Fibroblast of villous mesenchyme (primary cell): ENCODE results near the gene AMH. TPM values are rescaled to one million over a fixed set of nuclear protein-coding genes. Genes with fewer than 3 reads are reported as not detected.

Experiments
- DNase-seq: peaks from one replicate; pipeline ENCODE4 v3.0.0-alpha.2; 2010; ENCODE audit warnings: low read depth
- H3K4me3 ChIP-seq: 2 replicates; pipeline ENCODE4 v1.5.1; 2011; ENCODE audit warnings: low read depth, mild to moderate bottlenecking, low read length
- total RNA-seq: library from RNA; depleted of rRNA; stranded (reverse); fragments of >200 nt; gene quantifications from 2 replicates; pipeline ENCODE4 v1.2.3, GENCODE V29; 2012
- TF ChIP-seq, protein P1 (sequence below): IDR thresholded peaks from 2 replicates; pipeline ENCODE4 v1.5.1; 2012; ENCODE audit warnings: low read depth, mild to moderate bottlenecking, low read length; ENCODE audit not compliant: insufficient read depth

AMH gene
- total RNA-seq, 1 donor = 1.3 TPM

GRCh38 chr19:2239771-2240770, 9.1 kb upstream of the AMH start:
- DNase-seq = peak; percentile 47
- peak overlapping the region; percentile 42 for H3K4me3 ChIP-seq
- TF ChIP-seq, protein P1, sequence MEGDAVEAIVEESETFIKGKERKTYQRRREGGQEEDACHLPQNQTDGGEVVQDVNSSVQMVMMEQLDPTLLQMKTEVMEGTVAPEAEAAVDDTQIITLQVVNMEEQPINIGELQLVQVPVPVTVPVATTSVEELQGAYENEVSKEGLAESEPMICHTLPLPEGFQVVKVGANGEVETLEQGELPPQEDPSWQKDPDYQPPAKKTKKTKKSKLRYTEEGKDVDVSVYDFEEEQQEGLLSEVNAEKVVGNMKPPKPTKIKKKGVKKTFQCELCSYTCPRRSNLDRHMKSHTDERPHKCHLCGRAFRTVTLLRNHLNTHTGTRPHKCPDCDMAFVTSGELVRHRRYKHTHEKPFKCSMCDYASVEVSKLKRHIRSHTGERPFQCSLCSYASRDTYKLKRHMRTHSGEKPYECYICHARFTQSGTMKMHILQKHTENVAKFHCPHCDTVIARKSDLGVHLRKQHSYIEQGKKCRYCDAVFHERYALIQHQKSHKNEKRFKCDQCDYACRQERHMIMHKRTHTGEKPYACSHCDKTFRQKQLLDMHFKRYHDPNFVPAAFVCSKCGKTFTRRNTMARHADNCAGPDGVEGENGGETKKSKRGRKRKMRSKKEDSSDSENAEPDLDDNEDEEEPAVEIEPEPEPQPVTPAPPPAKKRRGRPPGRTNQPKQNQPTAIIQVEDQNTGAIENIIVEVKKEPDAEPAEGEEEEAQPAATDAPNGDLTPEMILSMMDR = no peak

DNA sequence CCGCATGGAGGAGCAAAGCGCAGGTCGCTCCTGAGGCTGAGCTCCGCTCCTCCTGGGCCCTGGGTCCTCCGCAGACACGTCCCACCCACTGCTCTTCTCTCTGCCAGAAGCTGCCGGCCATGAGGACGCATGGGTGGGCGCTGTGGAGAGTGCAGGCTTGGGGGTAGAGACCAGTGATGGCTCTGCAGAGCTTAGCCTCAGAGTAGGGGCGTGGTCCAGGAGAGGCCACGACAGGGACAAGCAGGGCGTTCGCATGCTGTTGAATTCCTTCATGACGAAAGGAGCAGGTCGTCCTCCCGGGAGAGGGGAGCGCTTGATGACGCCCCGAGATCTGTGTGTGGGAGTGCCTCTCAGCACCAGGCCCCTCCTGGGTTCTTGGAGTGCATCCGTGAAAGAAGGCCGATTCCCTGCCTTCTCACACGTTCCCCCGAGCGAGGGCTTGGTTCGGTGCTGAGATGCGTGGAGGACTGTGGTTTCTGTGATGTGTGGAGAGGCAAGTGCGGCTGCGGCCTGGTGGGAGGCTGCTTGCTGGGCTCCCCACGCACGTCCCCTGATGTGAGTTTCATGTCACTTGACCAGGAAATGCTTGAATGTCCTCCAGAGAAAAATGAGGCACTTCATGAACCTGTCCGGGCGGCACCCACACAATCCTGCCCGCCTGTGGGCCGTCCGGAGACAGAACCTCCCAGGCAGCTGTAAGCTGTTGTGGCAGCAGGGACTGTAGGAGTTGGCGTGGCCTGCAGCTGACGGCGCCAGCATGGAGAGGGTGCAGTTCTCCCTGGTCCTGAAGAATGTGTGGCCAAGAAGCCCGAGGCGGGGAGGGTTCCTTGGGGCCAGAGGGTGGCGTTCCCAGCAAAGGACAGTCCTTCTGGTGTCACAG, 8.0 kb upstream of the AMH start:
- TF ChIP-seq, protein P1 = no peak
- DNase-seq = peak; percentile 55
- H3K4me3 ChIP-seq = no peak overlapping the region

DNA sequence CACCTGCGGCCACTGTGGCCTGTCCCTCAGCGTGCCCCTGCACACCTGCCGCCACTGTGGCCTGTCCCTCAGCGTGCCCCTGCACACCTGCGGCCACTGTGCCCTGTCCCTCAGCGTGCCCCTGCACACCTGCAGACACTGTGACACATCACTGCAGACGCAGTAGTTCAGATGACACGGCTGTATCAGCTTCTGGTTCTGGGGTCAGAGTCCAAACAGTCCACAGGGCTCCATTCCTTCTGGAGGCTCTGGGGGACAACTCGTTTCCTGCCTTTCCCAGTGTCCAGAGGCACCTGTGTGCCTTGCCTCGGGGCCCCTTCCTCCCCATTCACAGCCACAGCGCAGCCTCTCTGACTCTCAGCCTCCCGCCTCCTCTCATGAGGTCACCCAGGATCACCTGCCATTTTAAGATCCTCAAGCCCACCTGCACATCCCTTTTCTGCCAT, 7.0 kb upstream of the AMH start:
- no peak for DNase-seq
- no peak overlapping the region for H3K4me3 ChIP-seq
- TF ChIP-seq, protein P1 = no peak

GRCh38 chr19:2242816-2243215, 6.3 kb upstream of the AMH start:
- no peak for DNase-seq
- H3K4me3 ChIP-seq = no peak overlapping the region
- TF ChIP-seq, protein P1 = no peak

DNA sequence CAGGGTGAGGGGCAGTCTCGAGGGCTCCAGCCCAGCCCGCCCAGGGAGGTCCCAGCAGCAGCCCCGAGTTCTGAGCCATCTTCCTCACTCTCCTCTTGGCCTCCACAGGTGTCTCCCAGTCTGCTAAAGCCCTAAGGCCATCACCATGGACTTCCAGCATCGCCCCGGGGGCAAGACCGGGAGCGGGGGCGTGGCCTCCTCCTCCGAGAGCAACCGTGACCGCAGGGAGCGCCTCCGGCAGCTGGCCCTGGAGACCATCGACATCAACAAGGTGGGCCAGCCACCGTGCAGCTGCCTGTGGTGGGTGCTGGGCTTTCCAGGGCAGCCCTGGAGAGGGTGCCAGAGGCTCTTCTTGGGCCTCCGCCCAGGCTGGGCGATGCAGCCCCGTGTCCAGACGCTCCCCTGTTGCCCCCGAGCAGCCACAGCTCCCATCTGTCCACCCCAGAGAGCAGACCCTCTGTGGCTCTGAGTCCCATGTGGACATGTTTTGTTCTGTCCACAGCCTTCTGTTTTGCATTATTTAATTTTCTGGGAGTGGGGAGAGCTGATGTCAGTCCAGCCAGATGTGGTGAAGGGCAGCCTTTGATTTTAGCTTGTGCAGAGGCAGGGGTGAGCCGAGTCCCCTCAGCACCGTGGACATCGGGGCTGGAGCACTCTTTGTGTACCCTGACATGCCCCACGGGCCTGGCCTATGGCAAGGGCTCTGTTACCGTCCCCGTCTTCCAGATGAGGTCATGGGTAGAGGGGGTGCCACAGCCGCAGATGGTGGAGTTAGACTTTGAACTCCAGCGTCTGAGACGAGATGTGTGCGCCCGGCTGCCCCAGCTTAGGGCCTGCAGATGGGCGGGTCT, 5.6 kb upstream of the AMH start:
- TF ChIP-seq, protein P1 = no peak
- no peak overlapping the region for H3K4me3 ChIP-seq
- no peak for DNase-seq

DNA sequence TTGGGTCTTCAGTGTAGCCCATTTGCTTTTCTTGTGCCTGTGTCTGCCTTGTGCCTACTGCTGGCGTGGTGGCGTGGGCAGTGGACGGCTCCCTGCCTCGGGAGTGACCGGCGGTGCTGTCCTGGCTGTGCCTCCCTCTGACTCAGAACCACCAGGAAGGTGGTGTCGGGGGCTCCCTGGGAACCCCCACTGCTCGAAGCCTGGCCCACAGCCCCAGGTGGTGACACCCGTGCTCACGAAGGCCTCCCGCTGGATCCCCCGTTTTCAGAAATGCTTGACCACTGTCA, 5.1 kb upstream of the AMH start:
- TF ChIP-seq, protein P1 = no peak

More for the DNA sequence above, 5.1 kb upstream of the AMH start:
- DNase-seq = no peak
- H3K4me3 ChIP-seq = no peak overlapping the region
